K562 (cell line): ENCODE measurements around the gene KRTAP10-12. TPM values are rescaled to one million over a fixed set of nuclear protein-coding genes. Genes with fewer than 3 reads are reported as not detected.
A peak's percentile ranks its signal among the peaks of the same experiment; 100 is the strongest.

Source experiments
- KDM5B ChIP-seq: fragments of 200-600 bp; sonication (generic); IDR thresholded peaks from 2 replicates; pipeline ENCODE4 v1.6.1; 2012; ENCODE audit warnings: low read depth, mild to moderate bottlenecking, moderate library complexity, low read length, control low read depth, inconsistent platforms; ENCODE audit not compliant: insufficient replicate concordance
- PHF21A ChIP-seq: fragments of 450-650 bp; IDR thresholded peaks from 2 replicates; pipeline ENCODE4 v1.6.1; 2017; ENCODE audit warnings: low read depth, borderline replicate concordance
- REST ChIP-seq, 2 experiments: fragments of 450-650 bp; formaldehyde crosslinking in 1 of 2; IDR thresholded peaks; 2 replicates each; pipeline versions ENCODE4 v1.4.0 to v1.6.1; 2014 to 2020; ENCODE audit warnings: mild to moderate bottlenecking in 2 of 2, borderline replicate concordance in 1 of 2, low read depth in 1 of 2
- TCF7 ChIP-seq: sonication (generic); IDR thresholded peaks from 2 replicates; pipeline ENCODE4 v1.6.1; 2016; ENCODE audit warnings: antibody characterized with exemption, borderline replicate concordance
- ZEB2 ChIP-seq: fragments of 450-650 bp; IDR thresholded peaks from 2 replicates; pipeline ENCODE4 v1.6.1; 2016
- ZNF318 ChIP-seq, 2 experiments: fragments of 450-650 bp; IDR thresholded peaks; 2 replicates each; pipeline ENCODE4 v1.6.1; 2016; ENCODE audit warnings: mild to moderate bottlenecking in 2 of 2, borderline replicate concordance in 1 of 2, low read depth in 1 of 2, moderate library complexity in 1 of 2
- ZNF347 ChIP-seq: fragments of 450-650 bp; formaldehyde crosslinking; IDR thresholded peaks from 2 replicates; pipeline ENCODE4 v1.4.0; 2020; ENCODE audit warnings: low read depth, mild to moderate bottlenecking, moderate library complexity
- ZNF354B ChIP-seq: fragments of 250-450 bp; sonication (Bioruptor Pico); IDR thresholded peaks from 2 replicates; pipeline ENCODE4 v1.4.0; 2020
- polyA plus RNA-seq, 8 experiments: library from polyadenylated mRNA; depleted of rRNA in 4 of 8; stranded (reverse) in 5 of 8; unstranded in 3 of 8; fragments of >200 nt; fragmentation: Nextera tagmentation in 2 of 8; fragmentation: Illumina TruSeq in 1 of 8; extraction: Ambion mirVana in 2 of 8; extraction: Trizol in 1 of 8; gene quantifications; 2 replicates each; pipeline versions ENCODE4 v1.2.1 to v1.2.3, GENCODE V29; 2011 to 2014; ENCODE audit warnings: inconsistent platforms in 1 of 8, missing spikeins in 1 of 8
- total RNA-seq, 7 experiments: library from RNA; depleted of rRNA in 6 of 7; stranded (reverse); fragments of >200 nt in 6 of 7; fragmentation: Illumina TruSeq in 2 of 7; extraction: Trizol in 2 of 7; gene quantifications; 2 replicates each; pipeline versions ENCODE4 v1.2.1 to v1.2.3, GENCODE V29; 2011 to 2021; ENCODE audit warnings: low replicate concordance in 1 of 7
- TF ChIP-seq, protein P1 (sequence below): fragments of 450-650 bp; IDR thresholded peaks from 2 replicates; pipeline ENCODE4 v1.6.1; 2016; ENCODE audit warnings: missing biosample characterization, missing genetic modification characterization

Gene KRTAP10-12
- total and polyA plus RNA-seq, 9 of the 15 experiments (the other 6 are each of a cell fraction or from before 2014, with no cell fraction given), result not detected

GRCh38 chr21:44681861-44682579, 15.0 kb upstream of the KRTAP10-12 start, which contains the start of gene KRTAP12-1 (continued):
- TF ChIP-seq REST (IDR thresholded peaks at IDR 0.05; ENCODE audit: borderline replicate concordance) (no peak), REST (CRISPR knock-in tag; IDR thresholded peaks at IDR 0.05; ENCODE audit: low read depth) (no peak), ZNF354B (no peak), KDM5B (no peak), TCF7 (no peak), ZEB2 (peak; percentile 48; the same call in 1 of the 2 replicates), ZNF347 (CRISPR knock-in tag) (no peak), PHF21A (no peak), ZNF318 (IDR thresholded peaks at IDR 0.05; ENCODE audit: borderline replicate concordance in 1 of 2, low read depth in 1 of 2) (no peak)
- TF ChIP-seq, protein P1, sequence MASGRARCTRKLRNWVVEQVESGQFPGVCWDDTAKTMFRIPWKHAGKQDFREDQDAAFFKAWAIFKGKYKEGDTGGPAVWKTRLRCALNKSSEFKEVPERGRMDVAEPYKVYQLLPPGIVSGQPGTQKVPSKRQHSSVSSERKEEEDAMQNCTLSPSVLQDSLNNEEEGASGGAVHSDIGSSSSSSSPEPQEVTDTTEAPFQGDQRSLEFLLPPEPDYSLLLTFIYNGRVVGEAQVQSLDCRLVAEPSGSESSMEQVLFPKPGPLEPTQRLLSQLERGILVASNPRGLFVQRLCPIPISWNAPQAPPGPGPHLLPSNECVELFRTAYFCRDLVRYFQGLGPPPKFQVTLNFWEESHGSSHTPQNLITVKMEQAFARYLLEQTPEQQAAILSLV, result no peak
